Neutrophil (primary cell): Measurements from ENCODE around the gene STUB1.

Experiments
- H3K27ac ChIP-seq: fragments of 200-600 bp; sonication (generic); 2 replicates; pipeline ENCODE4 v1.5.1; 2016; ENCODE audit warnings: mild to moderate bottlenecking, moderate library complexity
- H3K27me3 ChIP-seq: fragments of 200-600 bp; sonication (generic); 2 replicates; pipeline ENCODE4 v1.6.0; 2016; ENCODE audit warnings: mild to moderate bottlenecking
- H3K36me3 ChIP-seq: fragments of 200-600 bp; sonication (generic); 2 replicates; pipeline ENCODE4 v1.5.1; 2017
- H3K4me1 ChIP-seq, 2 experiments: fragments of 200-600 bp in 1 of 2; sonication (generic) in 1 of 2; 1 replicate in 1 of 2; 2 replicates in 1 of 2; pipeline versions ENCODE4 v1.5.1 to v1.6.1; 2013 to 2016; ENCODE audit warnings: low read depth in 1 of 2, low read length in 1 of 2, mild to moderate bottlenecking in 1 of 2, moderate library complexity in 1 of 2; ENCODE audit not compliant: control insufficient read depth in 1 of 2, insufficient read depth in 1 of 2
- H3K4me3 ChIP-seq, 2 experiments: fragments of 200-600 bp in 1 of 2; sonication (generic) in 1 of 2; 1 replicate in 1 of 2; 2 replicates in 1 of 2; pipeline ENCODE4 v1.5.1; 2013 to 2016; ENCODE audit warnings: low read depth in 1 of 2, low read length in 1 of 2, mild to moderate bottlenecking in 1 of 2, moderate library complexity in 1 of 2
- H3K9me3 ChIP-seq: fragments of 200-600 bp; sonication (generic); 2 replicates; pipeline ENCODE4 v1.5.1; 2016
- CTCF ChIP-seq: fragments of 200-600 bp; sonication (generic); IDR thresholded peaks from 2 replicates; pipeline ENCODE4 v1.5.1; 2016; ENCODE audit warnings: antibody characterized with exemption

STUB1 gene

GRCh38 chr16:730666-731509, 50.7 kb downstream of the STUB1 start:
- no peak for TF ChIP-seq CTCF
- H3K27ac ChIP-seq, result no peak overlapping the region
- H3K4me3 ChIP-seq, result no peak overlapping the region
- H3K4me1 ChIP-seq, result peaks cover 8 to 25% of the 10 kb centered on the region in 2 experiments
- peaks cover 58% of the 10 kb centered on the region for H3K36me3 ChIP-seq
- peaks cover 40% of the 10 kb centered on the region for H3K27me3 ChIP-seq
- no peaks in the 10 kb centered on the region for H3K9me3 ChIP-seq

- H3K27ac ChIP-seq, result no peak overlapping the region
- H3K36me3 ChIP-seq, result peaks cover 70% of the 10 kb centered on the region
- no peak overlapping the region for H3K4me3 ChIP-seq
- peaks cover 5 to 15% of the 10 kb centered on the region in 2 experiments for H3K4me1 ChIP-seq
- no peak for TF ChIP-seq CTCF
- H3K9me3 ChIP-seq, result no peaks in the 10 kb centered on the region
- H3K27me3 ChIP-seq, result peaks cover 26% of the 10 kb centered on the region
Observed at GRCh38 chr16:732332-732731, 52.1 kb downstream of the STUB1 start.
